Fibroblast of villous mesenchyme (primary cell): Measurements from ENCODE around the gene MCTP2. TPM values are rescaled to one million over a fixed set of nuclear protein-coding genes. Genes with fewer than 3 reads are reported as not detected.
A peak's percentile ranks its signal among the peaks of the same experiment; 100 is the strongest.

Experiments used
- DNase-seq: peaks from one replicate; pipeline ENCODE4 v3.0.0-alpha.2; 2010; ENCODE audit warnings: low read depth
- H3K4me3 ChIP-seq: 2 replicates; pipeline ENCODE4 v1.5.1; 2011; ENCODE audit warnings: low read depth, mild to moderate bottlenecking, low read length
- total RNA-seq: library from RNA; depleted of rRNA; stranded (reverse); fragments of >200 nt; gene quantifications from 2 replicates; pipeline ENCODE4 v1.2.3, GENCODE V29; 2012
- TF ChIP-seq, protein P1 (sequence below): IDR thresholded peaks from 2 replicates; pipeline ENCODE4 v1.5.1; 2012; ENCODE audit warnings: low read depth, mild to moderate bottlenecking, low read length; ENCODE audit not compliant: insufficient read depth

The MCTP2 gene
- total RNA-seq, 1 donor: 2.2 TPM

DNA sequence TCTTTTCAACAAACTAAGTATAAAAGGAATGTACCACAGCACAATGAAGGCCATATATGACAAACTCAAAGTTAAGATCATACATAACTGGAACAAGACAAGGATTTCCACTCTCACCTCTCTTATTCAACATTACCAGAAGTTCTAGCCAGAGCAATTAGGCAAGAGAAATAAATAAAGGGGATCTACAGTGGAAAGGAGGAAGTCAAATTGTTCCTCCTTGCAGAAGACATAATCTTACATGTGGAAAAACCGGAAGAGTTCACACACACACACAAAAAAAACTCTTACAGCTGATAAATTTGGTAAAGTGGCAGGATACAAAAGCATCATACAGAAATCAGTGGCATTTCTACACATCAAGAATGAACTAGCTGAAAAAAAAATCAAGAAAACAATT lies 277.9 kb downstream of the MCTP2 start:
- no peak overlapping the region for H3K4me3 ChIP-seq
- TF ChIP-seq, protein P1, sequence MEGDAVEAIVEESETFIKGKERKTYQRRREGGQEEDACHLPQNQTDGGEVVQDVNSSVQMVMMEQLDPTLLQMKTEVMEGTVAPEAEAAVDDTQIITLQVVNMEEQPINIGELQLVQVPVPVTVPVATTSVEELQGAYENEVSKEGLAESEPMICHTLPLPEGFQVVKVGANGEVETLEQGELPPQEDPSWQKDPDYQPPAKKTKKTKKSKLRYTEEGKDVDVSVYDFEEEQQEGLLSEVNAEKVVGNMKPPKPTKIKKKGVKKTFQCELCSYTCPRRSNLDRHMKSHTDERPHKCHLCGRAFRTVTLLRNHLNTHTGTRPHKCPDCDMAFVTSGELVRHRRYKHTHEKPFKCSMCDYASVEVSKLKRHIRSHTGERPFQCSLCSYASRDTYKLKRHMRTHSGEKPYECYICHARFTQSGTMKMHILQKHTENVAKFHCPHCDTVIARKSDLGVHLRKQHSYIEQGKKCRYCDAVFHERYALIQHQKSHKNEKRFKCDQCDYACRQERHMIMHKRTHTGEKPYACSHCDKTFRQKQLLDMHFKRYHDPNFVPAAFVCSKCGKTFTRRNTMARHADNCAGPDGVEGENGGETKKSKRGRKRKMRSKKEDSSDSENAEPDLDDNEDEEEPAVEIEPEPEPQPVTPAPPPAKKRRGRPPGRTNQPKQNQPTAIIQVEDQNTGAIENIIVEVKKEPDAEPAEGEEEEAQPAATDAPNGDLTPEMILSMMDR: no peak
- DNase-seq: no peak

DNA sequence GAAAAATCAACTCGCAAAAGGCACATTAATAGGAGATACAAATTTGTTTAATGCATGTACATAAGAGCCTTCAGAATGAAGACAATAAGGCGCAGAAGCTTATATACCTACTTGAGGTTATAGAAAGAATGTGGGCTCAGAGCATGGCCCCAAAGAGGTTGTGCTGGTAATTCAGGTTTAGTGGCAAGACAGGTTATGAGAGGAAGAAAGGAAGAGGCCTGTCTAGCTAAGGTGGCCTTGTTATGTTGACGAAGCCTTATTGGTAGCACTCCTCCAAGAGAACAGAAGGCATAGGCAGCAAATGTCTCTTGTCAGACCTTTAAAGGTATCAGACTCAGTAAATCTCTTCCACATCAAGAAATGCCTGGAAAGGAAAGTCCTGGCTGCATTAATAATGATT lies 290.8 kb downstream of the MCTP2 start:
- no peak overlapping the region for H3K4me3 ChIP-seq
- TF ChIP-seq, protein P1: no peak
- no peak for DNase-seq

DNA sequence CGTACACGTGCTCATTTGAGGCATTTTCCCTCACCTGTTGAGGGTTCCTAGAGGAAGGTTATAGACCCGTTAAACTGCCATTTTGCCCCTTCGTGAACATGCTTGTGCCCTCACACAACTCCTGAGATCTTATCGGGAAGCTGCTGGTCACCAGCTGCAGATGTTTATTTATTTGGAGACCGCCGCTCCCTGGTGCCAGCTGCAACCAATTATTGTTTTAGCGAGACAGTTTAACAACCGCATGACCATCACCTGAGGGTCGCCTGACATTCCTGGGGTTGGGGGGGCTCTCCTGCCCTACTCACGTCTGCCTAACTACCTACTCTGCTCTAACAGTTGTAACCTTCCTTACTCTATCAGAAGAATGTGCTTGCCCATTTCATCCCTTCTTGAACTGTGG lies 292.5 kb downstream of the MCTP2 start:
- H3K4me3 ChIP-seq: no peak overlapping the region
- DNase-seq: peak; percentile 3
- TF ChIP-seq, protein P1: no peak

DNA sequence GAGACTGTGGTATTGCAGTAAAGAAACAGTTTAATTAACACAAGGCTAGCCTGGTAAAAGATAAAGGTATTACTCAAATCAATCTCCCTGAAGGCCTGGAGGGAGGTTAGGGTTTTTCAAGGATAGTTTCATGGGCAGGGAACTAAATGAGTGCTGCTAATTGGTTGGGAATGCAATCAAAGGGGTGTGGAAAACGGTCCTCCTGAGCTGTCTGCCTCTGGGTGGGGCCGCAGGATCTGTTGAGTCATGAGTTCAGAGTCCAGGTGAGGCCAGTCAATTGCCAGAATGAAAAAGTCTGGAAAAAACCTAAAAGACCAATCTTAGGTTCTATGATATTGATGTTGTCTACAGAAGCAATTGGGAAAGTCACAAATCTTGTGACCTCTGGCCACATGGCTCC lies 293.2 kb downstream of the MCTP2 start:
- no peak for DNase-seq
- TF ChIP-seq, protein P1: no peak

DNA sequence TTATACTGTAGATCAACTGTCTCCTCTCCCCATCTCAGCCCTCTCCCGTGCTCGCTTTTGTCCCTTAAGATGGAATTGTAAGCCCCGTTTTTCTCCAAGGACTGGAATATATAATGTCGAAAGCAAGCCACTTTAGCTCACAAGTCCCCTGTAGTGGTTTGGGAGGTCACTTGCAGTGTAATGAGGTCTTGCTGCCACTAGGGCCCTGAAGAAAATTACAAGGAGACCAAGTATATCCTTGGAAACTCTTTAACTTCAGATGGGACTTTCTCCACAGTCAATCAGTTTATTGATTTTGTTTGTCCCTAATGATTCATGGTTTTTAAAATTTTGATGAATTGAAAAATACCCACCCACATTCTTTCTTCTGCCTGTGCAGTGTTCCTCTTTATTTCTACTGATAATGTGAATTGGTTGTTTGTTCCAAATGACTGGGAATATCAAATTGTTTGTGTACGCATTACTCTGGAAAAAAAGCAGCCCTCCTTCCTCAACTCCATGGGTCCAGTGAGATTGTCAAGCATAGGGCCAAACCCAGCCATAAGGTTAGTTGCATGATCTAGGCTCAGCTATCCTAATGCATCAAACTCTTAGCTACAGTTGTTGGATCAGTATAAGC lies 294.8 kb downstream of the MCTP2 start:
- H3K4me3 ChIP-seq: no peak overlapping the region
- TF ChIP-seq, protein P1: peak; percentile 49
- peak; percentile 3 for DNase-seq

More for the DNA sequence above, 293.2 kb downstream of the MCTP2 start:
- no peak overlapping the region for H3K4me3 ChIP-seq

DNA sequence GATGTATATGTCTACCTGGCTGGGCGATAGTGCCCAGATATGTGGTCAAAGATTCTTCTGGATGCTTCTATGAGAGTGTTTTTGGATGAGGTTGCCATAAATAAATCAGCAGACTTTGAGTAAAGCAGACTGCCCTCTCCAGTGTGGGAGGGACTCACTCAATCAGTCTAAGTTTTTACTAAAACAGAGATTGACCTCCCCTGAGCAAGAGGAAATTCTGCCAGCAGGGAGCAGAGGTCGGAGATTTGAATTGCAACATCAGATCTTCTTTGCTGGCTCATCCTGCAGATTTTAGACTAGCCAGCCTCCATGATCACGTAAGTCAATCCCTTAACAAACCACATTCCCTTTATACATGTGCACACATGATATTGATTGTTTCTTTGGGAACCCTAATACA lies 300.9 kb downstream of the MCTP2 start:
- H3K4me3 ChIP-seq: no peak overlapping the region
- TF ChIP-seq, protein P1: no peak
- no peak for DNase-seq
